Nephron (organoid): ENCODE data around the gene TTF2.
A peak's percentile ranks its signal among the peaks of the same experiment; 100 is the strongest.

Source experiments
- H3K27ac Mint-ChIP-seq, 3 experiments: 2 replicates each; pipeline ENCODE4 v1.8.0; 2020; ENCODE audit warnings: mixed read lengths in 3 of 3, mild to moderate bottlenecking in 2 of 3, moderate library complexity in 1 of 3
- H3K27me3 Mint-ChIP-seq: 2 replicates; pipeline ENCODE4 v1.8.0; 2021; ENCODE audit warnings: low read depth, mild to moderate bottlenecking, moderate library complexity, mixed read lengths
- H3K36me3 Mint-ChIP-seq: 2 replicates; pipeline ENCODE4 v1.8.0; 2020; ENCODE audit warnings: low read depth, mixed read lengths
- H3K4me1 Mint-ChIP-seq: 2 replicates; pipeline ENCODE4 v1.8.0; 2020; ENCODE audit warnings: mixed read lengths
- H3K4me3 Mint-ChIP-seq, 3 experiments: 2 replicates each; pipeline ENCODE4 v1.8.0; 2020; ENCODE audit warnings: mild to moderate bottlenecking in 3 of 3, mixed read lengths in 3 of 3, moderate library complexity in 2 of 3
- H3K9me3 Mint-ChIP-seq: 2 replicates; pipeline ENCODE4 v1.8.0; 2020; ENCODE audit warnings: mixed read lengths
- CTCF ChIP-seq, 3 experiments: fragments of 200-600 bp; sonication (generic); IDR thresholded peaks; one replicate each; pipeline ENCODE4 v1.5.0; 2021; ENCODE audit warnings: antibody characterized with exemption in 3 of 3; ENCODE audit not compliant: unreplicated experiment in 3 of 3

The TTF2 gene

GRCh38 chr1:117059678-117060440 lies at the start of gene TTF2:
TSS of gene TTF2 (plus strand) at chr1:117060326. CDS start at chr1:117060347, 21 bp downstream.
- Mint-ChIP-seq H3K9me3 (no peaks in the 10 kb centered on the region), H3K4me1 (peaks cover 18% of the 10 kb centered on the region), H3K27ac (peak within 1 kb of the TSS; percentile 32 to 77 (median 74)), H3K27me3 (no peaks in the 10 kb centered on the region), H3K4me3 (no peak within 1 kb of the TSS), H3K36me3 (peaks cover 4% of the 10 kb centered on the region)
- peak; percentile 25 to 38 (median 30) for TF ChIP-seq CTCF (IDR thresholded peaks at IDR 0.05; ENCODE audit: unreplicated experiment in 3 of 3)

GRCh38 chr1:117011334-117011733 lies 48.8 kb upstream of the TTF2 start:
- Mint-ChIP-seq H3K27me3 (no peaks in the 10 kb centered on the region), H3K4me3 (no peak overlapping the region), H3K36me3 (no peaks in the 10 kb centered on the region), H3K27ac (no peak overlapping the region), H3K9me3 (no peaks in the 10 kb centered on the region), H3K4me1 (peaks cover 24% of the 10 kb centered on the region)
- TF ChIP-seq CTCF (IDR thresholded peaks at IDR 0.05; ENCODE audit: unreplicated experiment in 3 of 3), result no peak

- peaks cover 41% of the 10 kb centered on the region for H3K4me1 Mint-ChIP-seq
- TF ChIP-seq CTCF (IDR thresholded peaks at IDR 0.05; ENCODE audit: unreplicated experiment in 3 of 3), result no peak
Measured at GRCh38 chr1:117013309-117013858, 46.7 kb upstream of the TTF2 start.

GRCh38 chr1:117014209-117014608 lies 45.9 kb upstream of the TTF2 start:
- no peak for TF ChIP-seq CTCF (IDR thresholded peaks at IDR 0.05; ENCODE audit: unreplicated experiment in 3 of 3)
- H3K4me3 Mint-ChIP-seq, result no peak overlapping the region
- H3K36me3 Mint-ChIP-seq, result peaks cover 4% of the 10 kb centered on the region
- no peaks in the 10 kb centered on the region for H3K27me3 Mint-ChIP-seq
- H3K9me3 Mint-ChIP-seq, result no peaks in the 10 kb centered on the region
- no peak overlapping the region for H3K27ac Mint-ChIP-seq
- H3K4me1 Mint-ChIP-seq, result peaks cover 40% of the 10 kb centered on the region

More at GRCh38 chr1:117013309-117013858, 46.7 kb upstream of the TTF2 start:
- Mint-ChIP-seq H3K36me3 (peaks cover under 1% of the 10 kb centered on the region), H3K27me3 (no peaks in the 10 kb centered on the region), H3K9me3 (no peaks in the 10 kb centered on the region), H3K27ac (peak overlapping the region in 2 of 3 experiments; percentile 13 to 78), H3K4me3 (no peak overlapping the region)

- Mint-ChIP-seq H3K27ac (no peak overlapping the region), H3K9me3 (no peaks in the 10 kb centered on the region), H3K4me1 (peaks cover 46% of the 10 kb centered on the region), H3K27me3 (no peaks in the 10 kb centered on the region), H3K36me3 (peaks cover 12% of the 10 kb centered on the region), H3K4me3 (no peak overlapping the region)
- TF ChIP-seq CTCF (IDR thresholded peaks at IDR 0.05; ENCODE audit: unreplicated experiment in 3 of 3), result no peak
Measured at GRCh38 chr1:117015724-117016123, 44.4 kb upstream of the TTF2 start.
